Erythroblast (primary cell): ENCODE data around the gene UAP1L1.
"Not testable (repeated sequence)": the region's sequence is repeated elsewhere in the genome, so short reads cannot be mapped to it uniquely, and the experiment has no call there.

Experiments
- DNase-seq, 2 experiments: peaks; one replicate each; lab custom pipeline; 2025; lab: John Stamatoyannopoulos, UW
- GATA1 ChIP-seq: IDR thresholded peaks from 2 replicates; pipeline ENCODE4 v1.6.1; 2011; ENCODE audit warnings: low read depth, mild to moderate bottlenecking, control low read depth, low read length, moderate library complexity
- POLR2A ChIP-seq: IDR thresholded peaks from 2 replicates; pipeline ENCODE4 v1.6.1; 2011; ENCODE audit warnings: mild to moderate bottlenecking, low read length

UAP1L1 gene

DNA sequence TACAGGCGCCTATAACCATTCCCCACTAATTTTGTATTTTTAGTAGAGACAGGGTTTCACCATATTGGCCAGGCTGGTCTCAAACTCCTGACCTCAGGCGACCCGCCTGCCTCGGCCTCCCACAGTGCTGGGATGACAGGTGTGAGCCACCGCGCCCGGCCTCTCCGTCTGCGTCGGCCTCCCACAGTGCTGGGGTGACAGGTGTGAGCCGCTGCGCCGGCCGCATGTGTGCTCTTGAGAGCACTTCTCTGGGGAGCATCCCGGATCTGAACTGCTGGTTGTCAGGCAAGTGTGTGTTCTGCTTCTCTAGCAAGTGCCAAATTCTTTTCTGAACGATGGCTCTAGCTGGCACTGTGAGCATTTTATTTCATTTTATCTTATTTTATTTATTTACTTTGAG, 19.8 kb upstream of the UAP1L1 start:
- TF ChIP-seq GATA1: no peak
- TF ChIP-seq POLR2A: no peak
- no peak for DNase-seq

DNA sequence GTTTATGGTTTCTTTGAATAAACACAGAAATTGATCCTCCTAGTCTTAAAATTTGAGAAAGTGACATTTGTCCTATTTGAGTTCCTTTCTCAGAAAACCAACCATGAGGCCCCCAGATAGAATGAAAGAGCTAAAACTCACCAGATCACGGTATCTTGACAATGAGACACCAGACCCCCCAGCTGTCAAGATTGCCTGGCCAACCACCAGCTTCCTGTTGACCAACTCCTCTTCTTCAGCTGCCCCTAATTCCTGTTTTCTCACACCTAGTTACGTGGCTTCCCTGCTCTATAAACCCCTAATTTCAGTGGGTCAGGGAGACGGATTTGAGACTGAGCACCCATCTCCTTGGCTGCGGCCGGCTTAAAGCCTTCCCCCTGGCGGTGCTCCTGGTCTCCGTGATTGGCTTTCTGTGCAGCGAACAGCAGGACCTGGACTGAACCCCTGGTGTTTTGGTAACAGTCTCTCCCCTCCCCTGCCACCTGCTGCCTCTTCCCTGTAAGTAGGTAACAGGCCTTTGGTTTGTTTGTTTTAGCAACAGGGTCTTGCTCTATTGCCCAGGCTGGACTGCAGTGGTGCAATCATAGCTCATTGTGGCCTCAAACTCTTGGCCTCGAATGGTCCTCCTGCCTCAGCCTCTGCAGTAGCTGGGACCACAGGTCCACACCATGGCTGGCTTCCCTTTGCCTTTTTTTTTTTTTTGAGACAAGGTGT, 18.6 kb upstream of the UAP1L1 start:
- TF ChIP-seq POLR2A: no peak
- TF ChIP-seq GATA1: no peak
- DNase-seq: no peak

DNA sequence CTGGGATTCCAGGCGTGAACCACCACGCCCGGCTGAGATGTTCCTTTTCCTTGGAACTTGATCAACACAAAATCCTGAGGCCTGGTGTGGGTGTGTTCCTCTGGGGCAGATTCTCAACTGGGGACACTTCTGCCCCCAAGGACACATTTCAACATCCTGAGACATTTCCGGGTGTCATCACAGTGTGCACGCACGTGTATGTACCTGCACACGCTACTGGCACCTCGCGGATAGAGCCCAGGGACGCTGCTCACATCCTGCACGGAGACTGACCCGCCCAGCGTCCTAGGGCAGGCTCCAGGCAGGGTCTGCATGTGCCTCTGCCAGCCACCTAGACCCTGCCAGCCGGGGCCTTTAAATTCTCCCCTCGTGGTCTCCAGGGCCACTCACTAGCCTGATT, 14.9 kb upstream of the UAP1L1 start:
- DNase-seq: no peak
- TF ChIP-seq POLR2A (no peak), GATA1 (no peak)

DNA sequence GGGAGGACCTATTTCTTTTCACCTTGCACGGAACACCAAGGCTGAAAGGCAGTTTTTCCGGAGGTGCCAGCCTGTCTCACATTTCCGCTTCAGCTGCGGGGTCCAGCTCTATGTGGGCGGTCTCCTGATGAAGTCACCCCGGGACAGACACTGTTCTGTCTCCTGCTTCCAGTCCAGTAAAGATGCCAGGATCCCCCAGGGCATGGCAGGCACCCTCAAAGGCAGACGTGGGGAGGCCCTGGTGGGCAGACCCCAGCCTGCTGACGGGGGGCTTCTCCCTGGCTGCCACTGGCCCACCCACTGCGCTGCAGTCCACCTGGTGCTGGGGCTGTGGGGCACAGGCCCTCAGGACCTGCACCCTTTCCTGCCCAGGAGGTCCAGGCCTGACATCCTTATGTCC, 14.5 kb upstream of the UAP1L1 start:
- not testable (repeated sequence) for DNase-seq

GRCh38 chr9:137063311-137064026, 13.8 kb upstream of the UAP1L1 start:
- TF ChIP-seq POLR2A: no peak
- no peak for TF ChIP-seq GATA1
- DNase-seq: no peak

- TF ChIP-seq GATA1: no peak
- TF ChIP-seq POLR2A: no peak
- peak; percentile 49 to 72 for DNase-seq
These were observed 13.1 kb upstream of the UAP1L1 start for GRCh38 chr9:137064027-137064879.

DNA sequence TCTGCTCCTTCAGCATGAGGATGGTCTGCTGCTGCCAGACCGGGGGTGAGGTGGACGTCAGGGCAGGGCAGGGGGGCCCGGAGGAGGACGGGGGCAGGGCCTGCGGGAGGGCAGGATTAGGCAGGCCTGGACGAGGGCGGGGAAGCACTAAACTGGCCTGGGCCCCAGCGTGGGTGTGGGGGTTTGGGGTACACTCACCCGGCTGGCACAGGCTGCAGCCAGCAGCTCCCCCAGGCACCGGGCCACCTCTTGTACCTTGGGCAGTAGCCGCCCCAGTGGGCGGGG, 12.5 kb upstream of the UAP1L1 start:
- DNase-seq: no peak
- TF ChIP-seq GATA1: no peak
- TF ChIP-seq POLR2A: no peak

- no peak for DNase-seq
- no peak for TF ChIP-seq GATA1
- TF ChIP-seq POLR2A: no peak
These were observed 11.9 kb upstream of the UAP1L1 start for GRCh38 chr9:137065336-137065967.

- no peak for DNase-seq
- TF ChIP-seq GATA1 (no peak), POLR2A (no peak)
These were observed 11.0 kb upstream of the UAP1L1 start for GRCh38 chr9:137066096-137066861.

DNA sequence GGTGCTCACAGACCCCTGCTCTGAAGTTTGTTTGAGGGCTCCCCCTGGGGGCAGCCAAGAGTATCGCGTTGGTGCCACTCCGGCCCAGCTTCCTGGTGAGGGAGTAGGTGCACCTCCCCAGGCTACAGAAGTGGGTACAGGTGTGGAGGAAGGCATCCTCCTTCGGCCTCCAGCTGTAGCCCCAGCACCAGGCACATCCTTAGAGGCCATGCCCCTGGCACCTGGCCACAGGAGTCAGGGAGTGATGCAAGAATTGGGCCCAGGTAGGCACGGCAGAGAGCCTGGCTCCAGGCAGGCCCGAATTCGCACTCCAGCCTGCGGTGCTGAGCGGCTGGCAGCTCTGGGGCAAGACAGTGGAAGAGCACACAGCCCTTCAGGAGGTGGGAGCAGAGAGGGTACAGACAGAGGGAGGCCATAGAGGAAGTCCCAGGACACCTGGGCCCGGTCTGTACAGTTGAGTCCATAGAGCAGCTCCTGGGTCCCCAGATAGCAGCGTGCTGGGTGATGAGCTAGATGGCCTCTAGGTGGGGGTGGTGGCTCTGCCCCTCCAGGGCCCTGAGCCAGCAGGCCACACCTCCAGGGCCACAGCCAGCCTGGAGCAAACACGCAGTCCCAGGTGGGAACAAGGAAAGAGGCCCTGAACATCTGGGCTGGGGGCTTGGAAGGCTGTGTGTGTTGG, 9.3 kb upstream of the UAP1L1 start:
- DNase-seq: peak; percentile 85 to 88
- TF ChIP-seq GATA1 (no peak), POLR2A (no peak)

DNA sequence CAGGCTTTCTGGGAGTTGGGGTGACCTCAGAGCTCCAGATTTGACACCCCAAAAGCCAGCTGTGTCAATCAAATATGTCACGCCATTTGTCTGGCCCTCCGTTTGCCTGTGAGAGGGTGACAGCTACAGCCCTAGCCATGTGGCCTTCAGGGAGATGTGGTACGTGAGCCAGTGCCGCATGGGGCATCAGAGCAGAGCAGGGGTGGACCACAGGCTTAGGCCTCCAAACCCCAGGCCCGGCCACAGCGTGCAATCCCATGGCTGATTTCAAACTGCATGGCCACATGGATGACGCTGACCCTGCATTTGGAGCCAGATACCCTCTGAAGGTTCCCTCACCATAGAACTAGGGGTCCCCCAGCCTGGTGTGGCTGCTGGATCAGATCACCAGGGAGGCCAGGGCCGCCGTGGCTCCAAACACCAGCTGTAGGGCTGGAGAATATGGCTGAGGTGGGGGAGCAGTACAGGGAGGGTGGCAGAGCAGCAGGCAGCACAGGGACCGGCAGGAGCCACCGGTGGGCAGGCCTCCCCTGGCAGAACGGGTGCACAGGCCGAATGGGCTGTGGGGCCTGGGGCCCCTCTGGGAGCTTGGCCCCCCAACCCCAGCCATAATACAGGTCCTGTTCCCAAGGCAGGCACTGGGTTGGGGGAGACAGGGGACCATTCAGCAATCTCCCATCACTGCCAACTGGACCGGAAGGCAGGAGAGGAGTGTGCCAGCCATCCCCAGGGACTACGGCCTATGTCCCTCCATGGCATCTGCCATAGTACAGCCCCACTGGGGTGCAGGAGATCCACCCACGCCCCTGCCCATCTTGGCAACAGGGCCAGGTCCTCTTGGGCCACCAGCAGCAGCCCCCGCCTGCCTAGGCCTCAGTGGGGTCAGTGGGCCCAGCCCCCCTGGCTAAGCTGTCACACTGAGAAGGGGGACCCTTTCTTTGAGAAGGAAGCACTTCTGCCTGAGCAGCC, 8.5 kb upstream of the UAP1L1 start:
- TF ChIP-seq GATA1: no peak
- TF ChIP-seq POLR2A: no peak
- no peak for DNase-seq

DNA sequence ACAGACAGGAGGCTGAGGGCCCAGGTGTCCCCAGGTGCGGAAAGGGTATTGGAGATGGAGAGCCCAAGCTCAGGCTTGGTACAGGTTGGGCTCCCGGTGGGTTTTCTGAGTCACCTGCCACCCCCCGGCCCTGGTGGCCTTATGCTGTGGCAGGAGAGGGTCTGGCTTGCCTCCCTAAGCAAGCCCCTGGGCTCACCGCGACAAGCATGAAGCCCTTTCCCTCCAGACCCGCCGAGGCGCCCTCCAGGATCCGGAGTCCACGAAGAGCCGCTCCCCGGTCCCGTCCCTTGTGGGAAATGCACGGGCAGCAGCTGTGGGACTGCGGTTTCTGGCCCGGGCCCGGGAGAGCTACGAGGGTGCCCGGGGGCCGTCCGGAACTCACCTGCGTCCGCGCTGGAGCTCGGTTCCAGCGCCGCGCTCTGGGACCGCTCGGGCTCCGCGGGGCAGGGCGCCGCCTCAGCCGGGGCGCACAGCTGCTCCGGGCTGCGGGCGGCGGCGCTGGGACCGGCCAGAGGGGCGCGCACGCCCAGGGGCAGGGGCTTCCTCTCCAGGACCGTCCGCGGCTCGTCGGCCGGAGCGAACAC, 7.7 kb upstream of the UAP1L1 start:
- no peak for TF ChIP-seq POLR2A
- no peak for TF ChIP-seq GATA1
- DNase-seq: peak; percentile 34 to 37
